HepG2 (cell line): ENCODE measurements around the gene PML.

Source experiments
- AHDC1 ChIP-seq: sonication (generic); formaldehyde crosslinking; IDR thresholded peaks from 2 replicates; pipeline ENCODE4 v1.5.1; 2020; ENCODE audit warnings: mild to moderate bottlenecking, missing genetic modification reagents, borderline replicate concordance
- CBX1 ChIP-seq: IDR thresholded peaks from one replicate; pipeline ENCODE4 v1.6.1; 2016; ENCODE audit warnings: antibody characterized with exemption, low read depth
- CTCF ChIP-seq: sonication (generic); formaldehyde crosslinking; IDR thresholded peaks from 2 replicates; pipeline ENCODE4 v1.5.0; 2020; ENCODE audit warnings: mild to moderate bottlenecking, missing genetic modification reagents, moderate library complexity
- EP300 ChIP-seq, 3 experiments: sonication (generic) in 1 of 3; formaldehyde crosslinking in 1 of 3; IDR thresholded peaks; 2 replicates each; pipeline versions ENCODE4 v1.5.1 to v1.6.1; 2011 to 2020; ENCODE audit warnings: low read depth in 2 of 3, low read length in 2 of 3, borderline replicate concordance in 1 of 3, improper control_type of control experiment in 1 of 3, mild to moderate bottlenecking in 1 of 3, missing genetic modification reagents in 1 of 3, moderate library complexity in 1 of 3
- HNRNPK ChIP-seq: fragments of 200-400 bp; formaldehyde crosslinking; IDR thresholded peaks from 2 replicates; pipeline ENCODE4 v1.6.1; 2018; ENCODE audit warnings: low read length, low read depth, moderate library complexity, mild to moderate bottlenecking; ENCODE audit not compliant: poor library complexity, severe bottlenecking
- KMT2B ChIP-seq: IDR thresholded peaks from 2 replicates; pipeline ENCODE4 v1.6.1; 2016; ENCODE audit warnings: missing genetic modification reagents, missing compliant biosample characterization
- NCOA1 ChIP-seq: sonication (generic); formaldehyde crosslinking; IDR thresholded peaks from 2 replicates; pipeline ENCODE4 v1.9.0; 2021; ENCODE audit warnings: missing genetic modification reagents
- RBM22 ChIP-seq: fragments of 200-400 bp; formaldehyde crosslinking; optimal IDR thresholded peaks from 2 replicates; pipeline ENCODE3; 2017; ENCODE audit warnings: mild to moderate bottlenecking, low read length, moderate library complexity
- TRIM24 ChIP-seq: sonication (generic); formaldehyde crosslinking; IDR thresholded peaks from 2 replicates; pipeline ENCODE4 v1.8.0; 2022; ENCODE audit warnings: mild to moderate bottlenecking, missing genetic modification reagents

GRCh38 chr15:74044267-74045110, 50.0 kb downstream of the PML start:
- TF ChIP-seq TRIM24 = no peak
- no peak for TF ChIP-seq NCOA1 (CRISPR knock-in tag)
- no peak for TF ChIP-seq CTCF (CRISPR knock-in tag)
- no peak for TF ChIP-seq EP300 (IDR thresholded peaks at IDR 0.05; ENCODE audit: low read depth in 2 of 2, low read length in 2 of 2)
- TF ChIP-seq EP300 (CRISPR knock-in tag; IDR thresholded peaks at IDR 0.05; ENCODE audit: borderline replicate concordance) = no peak
- TF ChIP-seq CBX1 = no peak
- no peak for TF ChIP-seq RBM22
- no peak for TF ChIP-seq KMT2B (CRISPR knock-in tag)
- TF ChIP-seq HNRNPK = no peak
- no peak for TF ChIP-seq AHDC1 (CRISPR knock-in tag)
